Superior temporal gyrus (tissue), 1 donor: Measurements from ENCODE around the gene STKLD1.
"Not testable (repeated sequence)": the region's sequence is repeated elsewhere in the genome, so short reads cannot be mapped to it uniquely, and the experiment has no call there.

Experiments
- DNase-seq: peaks from one replicate; pipeline ENCODE4 v3.0.0-alpha.2; 2016; ENCODE audit errors: extremely low spot score

The STKLD1 gene

GRCh38 chr9:133443982-133444381, 67.8 kb downstream of the STKLD1 start:
- DNase-seq, result no peak

- DNase-seq, result no peak
These were observed 69.3 kb downstream of the STKLD1 start for GRCh38 chr9:133445293-133445969.

DNA sequence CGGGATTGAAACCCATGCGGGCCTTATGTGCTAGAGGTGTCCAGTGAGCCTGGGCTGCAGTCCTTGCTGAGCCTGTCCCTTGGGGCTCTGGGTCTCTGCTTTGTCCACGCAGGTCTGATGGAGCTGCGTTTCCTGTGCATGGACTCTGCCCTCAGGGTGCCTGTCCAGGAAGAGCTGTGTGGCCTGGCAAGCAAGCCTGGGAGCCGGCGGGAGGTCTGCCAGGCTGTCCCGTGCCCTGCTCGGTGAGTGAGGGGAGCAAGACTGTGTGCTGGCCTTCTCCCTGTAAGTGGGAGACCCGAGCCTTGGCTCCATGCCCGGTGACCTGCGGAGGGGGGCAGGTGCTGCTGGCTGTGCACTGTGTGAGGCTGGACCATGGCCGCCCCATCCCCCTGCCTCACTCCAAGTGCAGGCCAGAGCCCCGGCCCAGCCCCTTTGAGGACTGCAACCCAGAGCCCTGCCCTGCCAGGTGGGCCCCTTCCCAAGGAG, 72.4 kb downstream of the STKLD1 start:
- no peak for DNase-seq

GRCh38 chr9:133449760-133450159, 73.6 kb downstream of the STKLD1 start:
- no peak for DNase-seq

DNA sequence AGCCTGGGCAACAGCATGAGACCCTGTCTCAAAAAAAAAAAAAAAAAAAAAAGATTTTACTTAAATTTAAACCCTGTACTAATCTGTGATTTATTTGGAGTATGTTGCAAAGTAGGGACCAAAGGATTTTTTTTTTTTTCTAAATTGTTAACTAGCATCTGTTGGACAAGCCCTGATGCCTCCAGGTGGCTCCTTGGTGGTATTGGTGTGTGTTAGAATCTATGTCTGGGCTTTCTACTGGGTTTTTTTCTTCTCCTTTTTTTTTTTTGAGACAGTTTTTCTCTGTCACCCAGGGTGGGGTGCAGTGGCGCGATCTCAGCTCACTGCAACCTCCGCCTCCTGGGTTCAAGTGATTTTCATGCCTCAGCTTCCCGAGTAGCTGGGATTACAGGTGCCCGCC, 75.7 kb downstream of the STKLD1 start:
- not testable (repeated sequence) for DNase-seq

DNA sequence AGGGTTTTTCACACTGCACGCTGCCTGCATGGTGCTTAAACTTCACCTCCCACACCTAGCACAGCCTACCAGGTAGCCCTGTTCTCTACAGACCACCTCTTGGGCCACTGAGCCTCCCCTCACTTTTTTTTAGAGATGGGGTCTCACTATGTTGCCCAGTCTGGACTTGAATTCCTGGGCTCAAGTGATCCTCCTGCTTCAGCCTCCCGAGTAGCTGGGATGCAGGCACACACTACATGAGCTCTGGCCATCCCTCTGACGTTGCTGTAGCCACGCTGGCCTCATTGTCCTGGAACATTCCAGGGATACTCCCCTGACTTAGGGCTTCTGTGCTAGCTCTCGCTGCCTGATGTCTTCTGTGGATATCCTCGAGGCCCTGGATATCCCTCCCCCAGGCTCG, 76.4 kb downstream of the STKLD1 start:
- DNase-seq, result no peak

DNA sequence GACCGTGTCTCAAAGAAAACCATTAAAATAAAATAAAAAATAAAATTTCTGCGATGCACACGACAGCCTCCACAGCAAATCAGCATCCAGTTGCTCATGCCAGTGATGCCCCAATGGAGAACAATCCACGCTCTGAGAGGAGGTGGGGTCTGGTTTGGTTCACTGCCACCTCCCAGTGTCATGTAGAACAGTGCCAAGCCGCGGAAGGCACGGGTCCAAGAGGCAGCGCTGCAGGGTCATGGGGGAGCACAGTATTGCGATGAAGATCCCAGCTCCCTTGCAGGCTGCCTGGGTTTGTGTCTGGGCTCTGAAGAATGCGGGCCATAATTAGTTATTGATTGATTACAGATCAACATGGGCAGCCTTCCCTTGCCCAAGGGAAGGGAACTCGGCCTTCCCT, 77.5 kb downstream of the STKLD1 start:
- peak; percentile 45 for DNase-seq

DNA sequence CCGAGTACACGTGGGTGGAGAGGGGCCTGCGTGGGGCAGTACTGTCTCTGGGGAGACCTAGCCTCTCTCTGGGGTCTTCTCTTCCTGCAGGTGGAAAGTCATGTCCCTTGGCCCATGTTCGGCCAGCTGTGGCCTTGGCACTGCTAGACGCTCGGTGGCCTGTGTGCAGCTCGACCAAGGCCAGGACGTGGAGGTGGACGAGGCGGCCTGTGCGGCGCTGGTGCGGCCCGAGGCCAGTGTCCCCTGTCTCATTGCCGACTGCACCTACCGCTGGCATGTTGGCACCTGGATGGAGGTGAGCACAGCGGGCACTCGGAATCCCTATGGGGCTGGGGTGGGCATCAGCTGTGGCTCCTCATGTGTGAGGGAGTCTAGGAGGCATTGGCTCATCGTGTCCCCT, 78.2 kb downstream of the STKLD1 start:
- DNase-seq, result no peak

GRCh38 chr9:133454943-133455673, 78.9 kb downstream of the STKLD1 start:
- DNase-seq, result no peak
